Measurements from ENCODE around the gene C1S. TPM values are rescaled to one million over a fixed set of nuclear protein-coding genes. Genes with fewer than 3 reads are reported as not detected.

Gene C1S
- total and polyA plus RNA-seq, 2 of the 4 experiments (the other 2 are of a cell fraction), result 49.6 to 85.4 TPM

- no peak overlapping the region for H2AK9ac ChIP-seq (replicated peaks; ENCODE audit: low read depth, low read length, poor library complexity)
- no peak overlapping the region for H3K27ac ChIP-seq (ENCODE audit: insufficient read depth, low read length)
- ATAC-seq (ENCODE audit: low read depth) (no peak), DNase-seq (no peak)
- H3K4ac ChIP-seq (ENCODE audit: low read depth, low read length), result no peak overlapping the region
- no peak overlapping the region for H3K4me2 ChIP-seq (ENCODE audit: low read depth, low read length)
- no CpG with 5 or more reads among the region's 6 CpGs for WGBS, 2 experiments (ENCODE audit: extremely low coverage in 2 of 2, insufficient read length in 1 of 2)
- H3K56ac ChIP-seq (ENCODE audit: extremely low read depth, insufficient read depth, low read length), result no peak overlapping the region
- POLR2A ChIA-PET (ENCODE audit: unreplicated experiment), result no interaction called here
- BruUV-seq (replicated peaks), result no TSS peak
- TF ChIP-seq POLR2A (IDR thresholded peaks at IDR 0.05; ENCODE audit: low read depth, low read length), result no peak
- TF ChIP-seq MAZ (IDR thresholded peaks at IDR 0.05; ENCODE audit: borderline replicate concordance, low read depth, low read length), result no peak
- no peak for TF ChIP-seq CTCF (conservative IDR thresholded peaks at IDR 0.05; ENCODE audit: low read depth, low read length)
- TF ChIP-seq CEBPB (IDR thresholded peaks at IDR 0.05; ENCODE audit: low read depth, low read length), result no peak
- TF ChIP-seq USF2 (IDR thresholded peaks at IDR 0.05; ENCODE audit: low read depth, low read length), result no peak
- TF ChIP-seq CHD1 (IDR thresholded peaks at IDR 0.05; ENCODE audit: low read depth, low read length), result no peak
- no peak overlapping the region for H3K4me3 ChIP-seq (ENCODE audit: insufficient read depth, low read depth, low read length)
- no peak overlapping the region for H3K18ac ChIP-seq (ENCODE audit: low read depth, low read length)
- H3K4me1 ChIP-seq (ENCODE audit: control insufficient read depth, insufficient read depth, low read length), result no peaks in the 10 kb centered on the region
- no peaks in the 10 kb centered on the region for H3K9me1 ChIP-seq (ENCODE audit: insufficient read depth, low read length)
- H3K79me1 ChIP-seq (ENCODE audit: low read depth in 1 of 2, low read length in 2 of 2), result no peaks in the 10 kb centered on the region
- H3K14ac ChIP-seq (replicated peaks; ENCODE audit: low read depth, low read length), result no peak overlapping the region
- H3K36me3 ChIP-seq (ENCODE audit: control insufficient read depth, insufficient read depth, low read length), result no peaks in the 10 kb centered on the region
- no peak overlapping the region for H2BK15ac ChIP-seq (ENCODE audit: low read depth, low read length)
- no peak overlapping the region for H2AK5ac ChIP-seq (ENCODE audit: low read depth, low read length)
- H4K8ac ChIP-seq (ENCODE audit: low read depth in 2 of 2, low read length in 2 of 2), result no peak overlapping the region
- no peak overlapping the region for H2BK120ac ChIP-seq (ENCODE audit: low read depth, low read length)
- H2BK5ac ChIP-seq (ENCODE audit: low read depth, low read length, poor library complexity, severe bottlenecking), result no peak overlapping the region
- H2AFZ ChIP-seq (replicated peaks; ENCODE audit: low read length, poor library complexity), result no peak overlapping the region
- peaks cover 17% of the 10 kb centered on the region for H3K27me3 ChIP-seq (ENCODE audit: control insufficient read depth, insufficient read depth, low read length)
- CTCF ChIA-PET, result interaction anchor here (0.7 kb wide), 1 partner anchor 82 kb away, joined by 3 read pairs; no protein-coding TSS in a partner anchor
- H4K20me1 ChIP-seq (ENCODE audit: insufficient read depth, low read length), result no peaks in the 10 kb centered on the region
- H2BK20ac ChIP-seq (ENCODE audit: low read depth, low read length), result no peak overlapping the region
- peaks cover 2% of the 10 kb centered on the region; the same call in 1 of the 2 replicates for H3K9me3 ChIP-seq (ENCODE audit: control insufficient read depth, insufficient read depth, low read length)
- H4K5ac ChIP-seq (ENCODE audit: low read depth, low read length), result no peak overlapping the region
- H3K9ac ChIP-seq (ENCODE audit: low read depth, low read length), result no peak overlapping the region
- no peak overlapping the region for H4K91ac ChIP-seq (ENCODE audit: insufficient read depth, low read depth, low read length)
- intact Hi-C loops (cut with micrococcal nuclease) (no loop called here), dilution Hi-C loops (cut with HindIII; ENCODE audit: low sequenced_read_pairs, unreplicated experiment) (no loop called here), in situ Hi-C loops (cut with MboI; ENCODE audit: low sequenced_read_pairs) (no loop called here)
- no peak overlapping the region for H3K23ac ChIP-seq (ENCODE audit: low read depth, low read length)
These were observed 29.2 kb upstream of the C1S start for GRCh38 chr12:7031306-7031705.

All from IMR-90 (cell line).